H1 (cell line): ENCODE results near the gene MPIG6B. TPM values are rescaled to one million over a fixed set of nuclear protein-coding genes. Genes with fewer than 3 reads are reported as not detected.

Source experiments
- SUZ12 ChIP-seq: fragments of 200-600 bp; sonication (generic); IDR thresholded peaks from 2 replicates; pipeline ENCODE4 v1.6.1; 2012; ENCODE audit warnings: mild to moderate bottlenecking, inconsistent platforms, low read length, moderate library complexity, mixed read lengths
- polyA plus RNA-seq, 7 experiments: library from polyadenylated mRNA; depleted of rRNA in 3 of 7; stranded (reverse) in 5 of 7; unstranded in 2 of 7; fragments of >200 nt in 5 of 7; fragments of 200-250 nt in 2 of 7; gene quantifications; 1 replicate in 5 of 7; 2 replicates in 1 of 7; 4 replicates in 1 of 7; pipeline versions ENCODE4 v1.2.1 to v1.2.3, GENCODE V29; 2011 to 2013; ENCODE audit warnings: missing spikeins in 2 of 7, mixed read lengths in 2 of 7
- total RNA-seq: library from RNA; stranded (reverse); fragmentation: NEBNext Ultra II Directional; extraction: Animal tissue kit (Norgen Biotek cat#: 25700); gene quantifications from 2 replicates; pipeline ENCODE4 v1.2.1, GENCODE V29; 2021
- TF ChIP-seq, protein P1 (sequence below): IDR thresholded peaks from 2 replicates; pipeline ENCODE4 v1.6.1; 2012; ENCODE audit warnings: low read length, inconsistent platforms

The MPIG6B gene
- total and polyA plus RNA-seq, 2 of the 8 experiments (the other 6 are each of a cell fraction or from before 2014, with no cell fraction given), result 0.18 TPM; not detected in 1

DNA sequence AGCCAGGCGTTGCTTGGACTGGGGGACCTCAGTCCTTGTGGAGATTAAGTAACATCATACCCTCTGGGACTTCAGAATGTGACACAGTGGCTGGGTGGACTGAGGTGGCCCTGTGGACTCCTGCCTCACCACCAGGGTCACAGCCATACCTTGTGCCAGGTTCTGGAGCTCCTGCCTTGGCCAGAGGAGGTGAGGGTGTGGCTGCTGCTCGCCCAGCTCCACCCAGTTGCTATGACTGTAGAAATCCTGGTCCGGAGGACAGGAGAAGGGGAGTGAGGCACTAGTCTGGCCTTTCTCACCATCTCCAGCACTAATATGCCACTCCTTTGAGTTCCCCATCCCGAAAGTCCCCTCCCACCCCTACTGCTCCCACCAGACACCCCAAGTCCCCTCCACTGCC lies 52.0 kb downstream of the MPIG6B start (continued):
- TF ChIP-seq SUZ12, result no peak
- TF ChIP-seq, protein P1, sequence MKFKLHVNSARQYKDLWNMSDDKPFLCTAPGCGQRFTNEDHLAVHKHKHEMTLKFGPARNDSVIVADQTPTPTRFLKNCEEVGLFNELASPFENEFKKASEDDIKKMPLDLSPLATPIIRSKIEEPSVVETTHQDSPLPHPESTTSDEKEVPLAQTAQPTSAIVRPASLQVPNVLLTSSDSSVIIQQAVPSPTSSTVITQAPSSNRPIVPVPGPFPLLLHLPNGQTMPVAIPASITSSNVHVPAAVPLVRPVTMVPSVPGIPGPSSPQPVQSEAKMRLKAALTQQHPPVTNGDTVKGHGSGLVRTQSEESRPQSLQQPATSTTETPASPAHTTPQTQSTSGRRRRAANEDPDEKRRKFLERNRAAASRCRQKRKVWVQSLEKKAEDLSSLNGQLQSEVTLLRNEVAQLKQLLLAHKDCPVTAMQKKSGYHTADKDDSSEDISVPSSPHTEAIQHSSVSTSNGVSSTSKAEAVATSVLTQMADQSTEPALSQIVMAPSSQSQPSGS, result no peak
